ENCODE measurements around the gene SFSWAP. TPM values are rescaled to one million over a fixed set of nuclear protein-coding genes. Genes with fewer than 3 reads are reported as not detected.

The SFSWAP gene
- 26.2 to 30.8 TPM (median 28.0 TPM) in 5 replicates for total RNA-seq (2022; extraction: Qiagen RNA extraction; ENCODE audit: low read depth)

DNA sequence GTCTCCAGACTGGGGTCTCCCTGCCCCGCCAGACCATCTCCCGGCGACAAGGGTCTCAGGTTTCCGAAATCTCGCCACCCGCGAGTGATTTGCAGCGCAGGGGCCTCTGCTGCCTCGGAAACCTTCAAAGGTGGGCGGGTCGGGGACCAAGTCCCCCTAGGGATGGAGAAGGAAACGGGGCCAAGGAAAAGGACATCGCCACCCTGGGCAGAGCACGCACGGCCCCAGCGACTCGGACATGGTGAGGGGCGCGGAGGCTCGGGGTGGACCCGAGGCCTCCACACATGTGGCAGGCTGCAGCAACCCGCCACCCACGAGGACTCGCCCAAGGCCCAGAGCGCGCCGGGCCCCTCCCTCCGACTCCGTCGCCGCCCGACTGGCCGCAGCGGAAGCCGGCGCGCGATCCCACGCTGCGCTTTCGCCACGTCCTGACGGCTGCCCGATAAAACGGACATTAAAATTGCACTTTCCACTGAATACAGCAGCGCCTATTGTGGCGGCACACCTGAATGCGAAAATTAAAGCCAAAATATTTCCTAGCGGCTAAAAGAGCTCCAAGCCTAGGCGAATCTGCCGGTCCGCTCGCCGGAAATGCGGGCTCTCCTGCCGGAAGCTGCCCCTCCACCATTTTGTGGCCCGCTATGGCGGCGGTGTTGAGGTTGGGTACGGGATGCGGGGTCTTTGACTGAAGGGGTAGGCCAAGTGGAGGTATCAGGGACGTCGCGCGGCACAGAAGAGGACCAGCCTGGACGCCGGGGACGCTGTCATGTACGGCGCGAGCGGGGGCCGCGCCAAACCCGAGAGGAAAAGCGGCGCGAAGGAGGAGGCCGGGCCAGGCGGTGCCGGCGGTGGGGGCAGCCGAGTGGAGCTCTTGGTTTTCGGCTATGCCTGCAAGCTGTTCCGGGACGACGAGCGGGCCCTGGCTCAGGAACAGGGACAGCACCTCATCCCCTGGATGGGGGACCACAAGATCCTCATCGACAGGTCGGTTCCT is at the start of gene SFSWAP:
SFSWAP (plus strand) TSS at position 627 of the 994 bp plus-strand sequence; CDS start at position 767, 140 bp downstream.

GRCh38 chr12:131827961-131828534 is 117.2 kb downstream of the SFSWAP start, which contains the start of gene MMP17:
TSS of gene MMP17 (plus strand) at chr12:131828393. CDS start at chr12:131828495, 102 bp downstream.

Other genes with a start within 250 kb of the SFSWAP start
- 10.6 to 15.8 TPM (median 12.6 TPM) in 5 replicates for gene MMP17, start 117.3 kb downstream of the SFSWAP start, total RNA-seq (2022; extraction: Qiagen RNA extraction; ENCODE audit: low read depth)
- 35.1 to 55.6 TPM (median 46.5 TPM) in 5 replicates for gene ULK1, start 183.5 kb downstream of the SFSWAP start, total RNA-seq (2022; extraction: Qiagen RNA extraction; ENCODE audit: low read depth)
- gene PUS1, start 218.2 kb downstream of the SFSWAP start, total RNA-seq (2022; extraction: Qiagen RNA extraction; ENCODE audit: low read depth) = 61.8 to 93.2 TPM (median 79.0 TPM) in 5 replicates
- 20.5 to 29.6 TPM (median 27.2 TPM) in 5 replicates for gene EP400, start 238.9 kb downstream of the SFSWAP start, total RNA-seq (2022; extraction: Qiagen RNA extraction; ENCODE audit: low read depth)